ENCODE data around the gene CBX5.

DNA sequence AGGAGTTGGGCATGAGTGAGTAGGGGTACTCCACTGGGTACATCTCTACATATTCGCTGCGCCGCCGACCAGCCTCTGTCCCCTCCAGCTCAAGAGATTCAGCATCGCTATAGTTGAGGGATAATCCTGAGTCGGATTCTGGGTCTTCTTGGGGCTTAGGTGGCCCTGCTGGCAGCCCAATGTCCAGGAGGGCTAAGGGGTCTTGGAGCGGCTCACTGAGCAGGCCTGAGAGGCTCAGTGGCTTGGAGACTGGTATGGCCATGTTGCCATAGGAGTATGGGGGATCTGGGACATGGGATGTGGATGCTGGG lies 13.0 kb upstream of the CBX5 start:
- TF ChIP-seq EZH2phosphoT487 (IDR thresholded peaks at IDR 0.05; ENCODE audit: borderline replicate concordance, low read depth, low read length): no peak
- TF ChIP-seq, protein P1, sequence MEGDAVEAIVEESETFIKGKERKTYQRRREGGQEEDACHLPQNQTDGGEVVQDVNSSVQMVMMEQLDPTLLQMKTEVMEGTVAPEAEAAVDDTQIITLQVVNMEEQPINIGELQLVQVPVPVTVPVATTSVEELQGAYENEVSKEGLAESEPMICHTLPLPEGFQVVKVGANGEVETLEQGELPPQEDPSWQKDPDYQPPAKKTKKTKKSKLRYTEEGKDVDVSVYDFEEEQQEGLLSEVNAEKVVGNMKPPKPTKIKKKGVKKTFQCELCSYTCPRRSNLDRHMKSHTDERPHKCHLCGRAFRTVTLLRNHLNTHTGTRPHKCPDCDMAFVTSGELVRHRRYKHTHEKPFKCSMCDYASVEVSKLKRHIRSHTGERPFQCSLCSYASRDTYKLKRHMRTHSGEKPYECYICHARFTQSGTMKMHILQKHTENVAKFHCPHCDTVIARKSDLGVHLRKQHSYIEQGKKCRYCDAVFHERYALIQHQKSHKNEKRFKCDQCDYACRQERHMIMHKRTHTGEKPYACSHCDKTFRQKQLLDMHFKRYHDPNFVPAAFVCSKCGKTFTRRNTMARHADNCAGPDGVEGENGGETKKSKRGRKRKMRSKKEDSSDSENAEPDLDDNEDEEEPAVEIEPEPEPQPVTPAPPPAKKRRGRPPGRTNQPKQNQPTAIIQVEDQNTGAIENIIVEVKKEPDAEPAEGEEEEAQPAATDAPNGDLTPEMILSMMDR (conservative IDR thresholded peaks at IDR 0.05; ENCODE audit: low read length): no peak
